T-helper 17 cell (primary cell): Measurements from ENCODE around the gene CENPB. TPM values are rescaled to one million over a fixed set of nuclear protein-coding genes. Genes with fewer than 3 reads are reported as not detected.

Experiments
- ATAC-seq: fragments of 150-1000 bp; cut with Tn5 transposase; 2 replicates; pipeline ENCODE4 v1.10.0; 2021; ENCODE audit warnings: mild to moderate bottlenecking, moderate library complexity
- DNase-seq, 3 donors: peaks; one replicate each; pipeline versions ENCODE4 v3.0.0 to v3.0.0-alpha.2; 2020 to 2021
- H3K9me3 ChIP-seq: one replicate; pipeline ENCODE4 v1.7.0; 2013; ENCODE audit warnings: low read length, mild to moderate bottlenecking; ENCODE audit not compliant: control insufficient read depth, poor library complexity, severe bottlenecking
- H3K27ac Mint-ChIP-seq: one replicate; pipeline ENCODE4 v1.8.0; 2022; ENCODE audit warnings: mild to moderate bottlenecking, moderate library complexity, mixed read lengths
- H3K27me3 Mint-ChIP-seq: one replicate; pipeline ENCODE4 v1.8.0; 2022; ENCODE audit warnings: mixed read lengths
- H3K36me3 Mint-ChIP-seq: one replicate; pipeline ENCODE4 v1.8.0; 2022; ENCODE audit warnings: low read depth, mixed read lengths
- H3K4me1 Mint-ChIP-seq: one replicate; pipeline ENCODE4 v1.8.0; 2022; ENCODE audit warnings: mild to moderate bottlenecking, mixed read lengths
- H3K4me3 Mint-ChIP-seq: one replicate; pipeline ENCODE4 v1.8.0; 2022; ENCODE audit warnings: mild to moderate bottlenecking, moderate library complexity, mixed read lengths
- total RNA-seq, 4 donors: library from RNA in 2 of 4; stranded (reverse) in 2 of 4; gene quantifications; one replicate each; pipeline ENCODE4 v1.2.3 and lab custom pipeline; 2022 to 2026

CENPB gene
- total RNA-seq, 2 donors from 2014 or later: 36.9 to 40.2 TPM

DNA sequence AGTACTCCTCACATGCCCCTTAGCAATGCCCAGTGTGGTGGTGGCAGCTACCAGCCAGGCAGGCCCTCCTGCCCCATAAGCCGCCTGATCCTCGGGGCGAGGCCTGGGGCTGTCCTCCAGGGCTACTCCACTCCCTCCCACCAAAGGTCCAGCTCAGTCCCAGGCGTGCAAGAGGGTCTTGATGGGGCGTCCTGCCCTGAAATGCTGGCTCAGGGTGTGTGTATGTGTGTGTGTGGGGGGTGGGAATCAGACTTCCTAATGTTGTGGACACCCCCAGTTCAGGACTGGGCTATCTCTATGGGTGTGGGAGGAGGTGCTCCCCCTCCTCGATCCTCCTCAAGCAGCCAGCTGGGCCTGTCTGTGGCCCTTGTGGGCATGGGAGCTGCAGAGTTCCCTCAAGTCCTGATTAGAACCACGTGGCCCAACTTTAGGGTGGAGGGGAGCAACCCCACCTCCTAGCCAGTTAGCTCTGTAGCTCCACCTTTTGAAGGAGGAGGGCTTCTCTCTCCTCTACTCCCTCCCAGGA, 46.6 kb downstream of the CENPB start:
- H3K36me3 Mint-ChIP-seq: no peaks in the 10 kb centered on the region
- no peak overlapping the region for H3K27ac Mint-ChIP-seq
- ATAC-seq (no peak), DNase-seq (no peak)
- H3K4me3 Mint-ChIP-seq: no peak overlapping the region
- no peaks in the 10 kb centered on the region for H3K9me3 ChIP-seq
- H3K4me1 Mint-ChIP-seq: peaks cover 9% of the 10 kb centered on the region
- H3K27me3 Mint-ChIP-seq: peaks cover 7% of the 10 kb centered on the region

DNA sequence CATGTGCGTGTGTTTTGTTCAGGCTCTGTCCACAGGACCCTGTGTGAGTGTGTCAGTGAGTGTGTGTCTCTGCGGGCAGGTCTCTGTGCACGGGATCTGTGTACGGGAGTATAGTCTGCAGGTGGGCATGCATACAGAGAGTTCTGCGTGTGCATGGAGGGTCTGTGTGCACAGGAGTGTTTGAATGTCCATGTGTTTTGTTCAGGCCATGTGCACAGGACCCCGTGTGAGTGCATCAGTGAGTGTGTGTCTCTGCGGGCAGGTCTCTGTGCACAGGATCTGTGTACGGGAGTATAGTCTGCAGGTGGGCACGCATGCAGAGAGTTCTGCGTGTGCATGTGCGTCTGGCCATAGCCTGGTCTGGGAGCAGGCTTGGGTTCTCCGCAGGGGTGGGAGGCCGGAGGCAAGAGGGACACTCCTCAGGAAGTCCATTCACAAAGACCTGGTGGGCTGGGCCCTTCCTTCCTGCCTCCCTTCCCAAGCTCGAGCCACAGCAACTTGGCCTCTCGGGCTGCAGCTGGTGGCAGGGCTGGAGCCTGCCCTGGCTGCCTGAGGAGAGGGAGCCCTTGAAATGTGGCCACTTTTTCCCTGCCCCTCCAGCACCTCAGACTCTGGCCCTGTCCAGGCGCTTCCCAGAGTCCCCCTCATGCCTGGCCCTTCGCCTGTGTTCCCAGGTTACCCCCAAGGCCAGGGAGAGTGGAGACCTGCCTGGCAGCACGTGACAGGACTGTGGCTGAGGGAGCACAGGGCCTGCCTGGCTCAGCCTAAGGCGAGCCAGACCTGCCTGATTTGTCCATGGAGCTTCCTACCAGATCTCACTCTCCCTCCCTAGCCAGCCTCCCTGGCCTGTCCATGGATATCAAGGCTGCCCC, 47.2 kb downstream of the CENPB start:
- H3K36me3 Mint-ChIP-seq: no peaks in the 10 kb centered on the region
- H3K4me1 Mint-ChIP-seq: peaks cover 2% of the 10 kb centered on the region

DNA sequence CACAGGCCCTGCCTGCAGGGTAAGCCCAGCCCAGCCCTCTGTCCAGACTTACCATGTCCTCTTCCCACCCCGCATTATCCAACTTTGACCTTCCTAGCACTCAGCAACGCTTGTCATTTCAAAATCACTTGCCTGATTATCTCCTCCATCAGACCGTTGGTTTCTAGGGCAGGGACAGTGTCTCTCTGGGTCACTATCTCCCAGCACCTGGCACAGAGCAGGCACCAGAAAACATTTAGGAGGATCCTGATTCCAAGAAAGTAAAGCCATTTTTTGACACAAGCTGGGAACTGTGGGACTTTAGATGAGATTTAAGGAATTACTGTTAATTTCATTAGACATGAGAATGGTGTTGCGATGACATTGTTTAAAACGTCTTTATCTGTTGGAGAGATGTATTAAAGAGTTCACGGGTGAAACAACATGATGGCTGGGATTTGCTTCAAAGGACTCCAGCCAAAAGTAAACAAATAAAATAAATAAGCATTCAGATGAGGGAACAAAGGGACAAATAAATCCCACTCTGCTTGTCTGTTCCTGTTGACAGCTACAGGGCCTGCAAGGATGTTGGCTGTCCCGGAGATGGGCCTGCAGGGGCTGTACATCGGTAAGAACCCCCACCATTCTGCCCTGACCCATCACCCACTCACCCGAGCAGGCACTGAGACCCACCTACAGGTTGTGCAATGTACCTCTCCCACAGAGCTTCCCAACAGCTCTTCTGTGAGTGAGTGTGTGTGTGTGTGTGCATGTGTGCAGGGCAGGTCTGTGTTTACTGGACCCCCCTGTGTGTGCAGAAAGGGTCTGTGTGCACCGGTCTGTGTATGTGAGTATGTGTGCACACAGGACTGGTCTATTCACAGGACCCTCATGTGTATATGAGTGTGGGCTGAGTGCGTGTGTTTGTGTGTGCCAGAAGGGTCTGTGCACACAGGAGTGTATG, 48.2 kb downstream of the CENPB start:
- no peak overlapping the region for H3K27ac Mint-ChIP-seq
- DNase-seq: no peak
- no peaks in the 10 kb centered on the region for H3K36me3 Mint-ChIP-seq
- H3K27me3 Mint-ChIP-seq: peaks cover 5% of the 10 kb centered on the region
- no peak for ATAC-seq
- no peaks in the 10 kb centered on the region for H3K9me3 ChIP-seq
- no peak overlapping the region for H3K4me3 Mint-ChIP-seq
- H3K4me1 Mint-ChIP-seq: peaks cover 2% of the 10 kb centered on the region

More for the DNA sequence above, 47.2 kb downstream of the CENPB start:
- H3K27ac Mint-ChIP-seq: no peak overlapping the region
- ATAC-seq (no peak), DNase-seq (no peak)
- no peak overlapping the region for H3K4me3 Mint-ChIP-seq
- no peaks in the 10 kb centered on the region for H3K9me3 ChIP-seq
- H3K27me3 Mint-ChIP-seq: no peaks in the 10 kb centered on the region

DNA sequence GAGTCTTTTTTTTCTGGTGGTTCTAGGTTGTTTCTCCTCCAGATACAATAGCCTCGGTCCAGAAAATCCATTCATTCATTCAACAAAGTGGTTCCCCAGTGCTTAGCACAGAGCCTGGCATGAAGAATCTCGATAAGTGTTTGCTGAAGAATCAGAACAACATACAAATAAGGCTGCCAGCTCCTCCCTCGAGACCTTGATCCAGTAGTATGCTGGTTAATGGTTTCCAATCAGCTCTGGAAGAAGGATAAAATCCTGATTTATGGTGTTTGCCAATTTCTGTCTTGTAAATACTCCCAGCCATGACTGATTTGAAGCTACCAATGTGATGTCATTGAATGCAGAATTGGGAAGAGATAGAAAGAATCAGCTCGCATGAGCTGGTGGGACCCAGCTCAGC, 50.8 kb downstream of the CENPB start:
- H3K27ac Mint-ChIP-seq: no peak overlapping the region
- peaks cover 24% of the 10 kb centered on the region for H3K27me3 Mint-ChIP-seq
- ATAC-seq: no peak

DNA sequence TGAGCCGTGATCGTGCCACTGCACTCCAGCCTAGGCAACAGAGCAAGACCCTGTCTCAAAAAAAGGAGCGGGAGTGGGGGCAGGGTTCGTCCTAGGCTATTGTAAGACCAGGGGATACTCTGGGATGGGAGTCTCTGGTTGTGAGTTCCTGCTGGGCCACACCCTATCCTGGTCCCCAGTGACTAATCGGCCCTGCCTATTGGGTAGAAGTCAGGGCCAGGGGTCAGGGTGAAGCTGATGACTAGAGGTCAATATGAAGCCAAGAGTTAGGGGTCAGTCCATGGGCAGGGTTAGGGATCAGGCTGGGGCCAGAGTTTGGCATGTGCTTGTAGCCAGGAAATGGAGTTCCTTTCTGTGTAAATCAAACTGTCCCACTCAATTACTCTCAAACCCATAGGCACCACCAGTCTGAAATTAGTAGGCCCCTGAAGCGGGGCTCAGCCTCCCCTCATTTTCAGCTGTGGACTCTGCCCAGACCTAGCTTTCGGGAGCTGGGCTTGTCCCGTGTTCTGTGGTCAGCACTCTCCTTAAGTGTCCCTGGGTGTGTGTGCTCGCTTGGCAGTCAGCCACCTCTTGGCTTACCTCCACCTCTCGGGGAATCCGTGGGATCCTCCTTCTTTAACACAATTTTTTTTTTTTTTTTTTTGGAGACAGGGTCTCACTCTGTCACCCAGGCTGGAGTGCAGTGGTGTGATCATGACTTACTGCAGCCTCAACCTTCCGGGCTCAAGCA, 52.3 kb downstream of the CENPB start:
- H3K9me3 ChIP-seq: no peaks in the 10 kb centered on the region
- Mint-ChIP-seq H3K4me3 (no peak overlapping the region), H3K4me1 (peaks cover 6% of the 10 kb centered on the region), H3K27me3 (peaks cover 38% of the 10 kb centered on the region), H3K36me3 (peaks cover 8% of the 10 kb centered on the region), H3K27ac (no peak overlapping the region)
- DNase-seq: no peak
- ATAC-seq: no peak

More for the DNA sequence above, 50.8 kb downstream of the CENPB start:
- no peak for DNase-seq
- no peaks in the 10 kb centered on the region for H3K9me3 ChIP-seq
- peaks cover 5% of the 10 kb centered on the region for H3K36me3 Mint-ChIP-seq
- peaks cover 6% of the 10 kb centered on the region for H3K4me1 Mint-ChIP-seq
- no peak overlapping the region for H3K4me3 Mint-ChIP-seq

Other genes with a start within 250 kb of the CENPB start
- gene GFRA4, start 123.3 kb downstream of the CENPB start, total RNA-seq: not detected
- gene ADAM33, start 104.7 kb downstream of the CENPB start, total RNA-seq: not detected
- gene SIGLEC1, start 74.1 kb downstream of the CENPB start, total RNA-seq: under 1 TPM; 0.10 to 0.13 TPM
- not detected for gene HSPA12B, start 54.1 kb downstream of the CENPB start, total RNA-seq
- gene ADISSP, start 19.0 kb downstream of the CENPB start, total RNA-seq: 10 to 100 TPM; 13.3 to 19.0 TPM
- gene SPEF1, start 5.3 kb downstream of the CENPB start, total RNA-seq: under 1 TPM in 1 of 2 donors, not detected in 1; 0.18 TPM
- gene CDC25B, start 9.6 kb upstream of the CENPB start, total RNA-seq: 100 to 1,000 TPM; 220 to 223 TPM
- 10 to 100 TPM; 11.3 to 11.9 TPM for gene AP5S1, start 33.8 kb upstream of the CENPB start, total RNA-seq
- 10 to 100 TPM; 20.1 to 21.1 TPM for gene MAVS, start 60.1 kb upstream of the CENPB start, total RNA-seq
- 10 to 100 TPM; 47.2 to 53.0 TPM for gene PANK2, start 102.6 kb upstream of the CENPB start, total RNA-seq
- gene RNF24, start 228.8 kb upstream of the CENPB start, total RNA-seq: 10 to 100 TPM; 10.0 to 15.9 TPM